T-cell (primary cell): Measurements from ENCODE around the gene S100A10. TPM values are rescaled to one million over a fixed set of nuclear protein-coding genes. Genes with fewer than 3 reads are reported as not detected.

Experiments used
- ATAC-seq, 4 experiments: fragments of 200-7000 bp in 3 of 4; fragments of 150-1000 bp in 1 of 4; cut with Tn5 transposase; replicated peaks in 1 of 4; 1 replicate in 3 of 4; 2 replicates in 1 of 4; pipeline ENCODE4 v1.10.0; 2021; ENCODE audit warnings: moderate library complexity in 3 of 4, mild to moderate bottlenecking in 2 of 4, moderate number of reproducible peaks in 1 of 4
- CTCF ChIA-PET, 2 donors: fragments of 300-600 bp; sonication (Branson Sonifier 250); formaldehyde crosslinking; loops; one replicate each; lab custom pipeline; 2022; ENCODE audit warnings: antibody characterized with exemption in 2 of 2; lab: Charles Lee
- POLR2A ChIA-PET, 2 donors: fragments of 300-600 bp; sonication (Branson Sonifier 250); formaldehyde crosslinking; loops; one replicate each; lab custom pipeline; 2022; ENCODE audit warnings: antibody characterized with exemption in 2 of 2; lab: Charles Lee
- DNase-seq, 35 experiments: peaks; one replicate each; pipeline versions ENCODE4 v3.0.0 to v3.0.0-alpha.2; 2013 to 2023
- H3K27ac ChIP-seq: one replicate; pipeline ENCODE4 v1.5.1; 2013; ENCODE audit warnings: low read length
- H3K27me3 ChIP-seq, 2 experiments: replicated peaks in 1 of 2; 1 replicate in 1 of 2; 2 replicates in 1 of 2; pipeline versions ENCODE4 v1.6.1 to v1.7.0; 2013; ENCODE audit warnings: low read length in 1 of 2, mixed read lengths in 1 of 2; ENCODE audit not compliant: control insufficient read depth in 2 of 2, insufficient read depth in 2 of 2; ENCODE audit errors: extremely low read depth in 1 of 2
- H3K36me3 ChIP-seq, 2 donors: 1 replicate in 1 of 2; 2 replicates in 1 of 2; pipeline versions ENCODE4 v1.6.1 to v1.7.0; 2013; ENCODE audit warnings: low read length in 1 of 2; ENCODE audit not compliant: control insufficient read depth in 2 of 2, insufficient read depth in 1 of 2; ENCODE audit errors: extremely low read depth in 1 of 2
- H3K4me1 ChIP-seq, 2 experiments: 1 replicate in 1 of 2; 2 replicates in 1 of 2; pipeline versions ENCODE4 v1.6.1 to v1.7.0; 2013; ENCODE audit warnings: low read length in 2 of 2, mixed read lengths in 1 of 2; ENCODE audit not compliant: insufficient read depth in 2 of 2, control insufficient read depth in 1 of 2; ENCODE audit errors: extremely low read depth in 1 of 2
- H3K4me3 ChIP-seq, 2 donors: 1 replicate in 1 of 2; 2 replicates in 1 of 2; pipeline versions ENCODE4 v1.5.1 to v1.7.0; 2013; ENCODE audit warnings: mild to moderate bottlenecking in 2 of 2, low read length in 1 of 2, moderate library complexity in 1 of 2; ENCODE audit not compliant: control insufficient read depth in 1 of 2; ENCODE audit errors: extremely low read depth in 1 of 2
- H3K9me3 ChIP-seq: 2 replicates; pipeline ENCODE4 v1.7.0; 2013
- H3K27ac Mint-ChIP-seq, 2 donors: one replicate each; pipeline ENCODE4 v1.8.0; 2020 to 2021; ENCODE audit warnings: mild to moderate bottlenecking in 2 of 2, mixed read lengths in 2 of 2
- H3K27me3 Mint-ChIP-seq, 2 donors: one replicate each; pipeline ENCODE4 v1.8.0; 2021 to 2022; ENCODE audit warnings: mixed read lengths in 2 of 2
- H3K36me3 Mint-ChIP-seq: one replicate; pipeline ENCODE4 v1.8.0; 2021; ENCODE audit warnings: mixed read lengths
- H3K4me1 Mint-ChIP-seq, 3 donors: one replicate each; pipeline ENCODE4 v1.8.0; 2020 to 2022; ENCODE audit warnings: mixed read lengths in 3 of 3, mild to moderate bottlenecking in 1 of 3
- H3K4me3 Mint-ChIP-seq, 3 donors: one replicate each; pipeline ENCODE4 v1.8.0; 2020 to 2022; ENCODE audit warnings: mild to moderate bottlenecking in 3 of 3, mixed read lengths in 3 of 3, moderate library complexity in 3 of 3
- H3K9me3 Mint-ChIP-seq, 3 donors: one replicate each; pipeline ENCODE4 v1.8.0; 2020 to 2022; ENCODE audit warnings: mixed read lengths in 3 of 3
- WGBS: methylation state at CpG from one replicate; pipeline ENCODE4 v1.1.5; 2013; ENCODE audit warnings: missing lambda C conversion rate; ENCODE audit not compliant: insufficient coverage; 5-methylcytosine and 5-hydroxymethylcytosine counted together
- total RNA-seq, 35 experiments: library from RNA in 6 of 35; stranded (reverse) in 6 of 35; fragments of 120-200 nt in 1 of 35; gene quantifications; one replicate each; pipeline versions ENCODE4 v1.2.1 to v1.2.4 and lab custom pipeline; 2013 to 2026

The S100A10 gene
- 100 to 1,000 TPM; 157 to 277 (median 264) TPM for total RNA-seq
- 148 TPM for total RNA-seq (2013)
- total RNA-seq (lab: John Stamatoyannopoulos, UW): 20.7 to 217 (median 73.1) reads per million in 29 experiments

DNA sequence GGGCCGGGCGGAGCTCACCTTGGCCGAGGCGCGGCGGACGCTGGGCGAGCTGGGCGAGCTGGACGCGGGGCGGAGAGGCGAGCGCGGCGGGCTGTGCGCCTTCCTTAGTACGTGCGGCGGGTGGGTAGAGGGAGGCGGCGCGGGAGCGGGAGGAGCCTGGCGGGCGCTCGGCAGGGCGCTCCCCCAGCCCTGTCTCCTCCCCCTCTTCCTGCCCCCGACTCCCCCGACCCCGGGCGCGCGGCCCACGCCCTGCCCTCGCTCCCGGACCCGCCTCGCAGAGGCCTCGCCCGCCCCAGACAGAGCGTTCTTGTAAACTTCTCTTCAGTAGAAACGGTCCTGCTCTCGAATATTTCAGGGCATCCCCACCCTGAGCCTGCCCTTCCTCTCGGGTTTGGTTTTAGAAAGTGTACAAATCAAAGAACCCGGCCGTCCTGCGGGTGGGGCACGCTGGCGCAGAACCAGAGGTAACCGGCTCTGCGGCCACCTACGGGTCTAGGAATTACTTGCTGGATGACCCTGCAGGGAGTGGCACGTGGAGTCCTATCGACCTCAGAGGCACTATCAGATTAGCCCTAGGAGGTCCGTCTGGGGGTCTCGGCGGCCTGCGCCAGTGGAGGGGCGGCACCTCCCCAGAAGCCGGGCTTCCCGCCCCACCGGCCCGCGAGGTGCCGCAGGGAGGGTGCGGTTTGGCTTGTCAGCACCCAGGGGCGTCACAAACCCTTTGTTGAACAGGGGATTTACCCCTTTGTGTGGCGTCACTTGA is at the start of gene S100A10:
Gene S100A10, minus strand, starts transcription at position 126 of the 763 bp plus-strand sequence. CDS start 7,629 bp downstream, outside the sequence.
- peak within 1 kb of the TSS; percentile 65 to 92 for H3K4me3 ChIP-seq
- Mint-ChIP-seq H3K27me3 (no peaks in the 10 kb centered on the region), H3K4me1 (peaks cover 46 to 54% (median 47%) of the 10 kb centered on the region in 3 donors)

GRCh38 chr1:152042030-152042429 is 48.4 kb upstream of the S100A10 start:
- no peak overlapping the region for H3K4me3 Mint-ChIP-seq
- no peak for DNase-seq
- Histone ChIP-seq H3K9me3 (no peaks in the 10 kb centered on the region), H3K4me1 (peaks cover 0 to 11% of the 10 kb centered on the region in 2 experiments), H3K27me3 (no peaks in the 10 kb centered on the region), H3K36me3 (no peaks in the 10 kb centered on the region), H3K4me3 (no peak overlapping the region), H3K27ac (no peak overlapping the region)
- no peaks in the 10 kb centered on the region for H3K27me3 Mint-ChIP-seq
- no peak overlapping the region for H3K27ac Mint-ChIP-seq
- H3K9me3 Mint-ChIP-seq: no peaks in the 10 kb centered on the region
- ChIA-PET POLR2A (no interaction called here), CTCF (no interaction called here)
- H3K36me3 Mint-ChIP-seq: no peaks in the 10 kb centered on the region
- ATAC-seq: no peak
- H3K4me1 Mint-ChIP-seq: peaks cover 15 to 23% (median 19%) of the 10 kb centered on the region in 3 donors
- WGBS: 64% methylated on average over 1 of the region's 1 CpG

More for the DNA sequence above, at the start of gene S100A10:
- peak; percentile 66 to 88 (median 76) for DNase-seq
- H3K4me1 ChIP-seq: peaks cover 12 to 38% of the 10 kb centered on the region in 2 experiments
- H3K27me3 ChIP-seq: peaks cover 0 to 2% of the 10 kb centered on the region in 2 experiments
- no peaks in the 10 kb centered on the region for H3K9me3 Mint-ChIP-seq
- ATAC-seq: peak; percentile 89 to 94 (median 91)
- H3K27ac ChIP-seq: peak within 1 kb of the TSS; percentile 89
- peaks cover 0 to 6% of the 10 kb centered on the region in 2 donors for H3K36me3 ChIP-seq
- H3K36me3 Mint-ChIP-seq: peaks cover 3% of the 10 kb centered on the region
- H3K9me3 ChIP-seq: no peaks in the 10 kb centered on the region
- under 1% methylated on average over 40 of the region's 69 CpGs for WGBS
- peak within 1 kb of the TSS; percentile 93 to 97 (median 96) for H3K4me3 Mint-ChIP-seq
- POLR2A ChIA-PET: no interaction called here
- CTCF ChIA-PET: interaction anchor here in 1 of 2 donors (1.1 to 3.1 kb wide), 2 partner anchors 26 to 60 kb away, joined by 3 to 19 read pairs; no protein-coding TSS in a partner anchor
- peak within 1 kb of the TSS; percentile 96 to 97 for H3K27ac Mint-ChIP-seq

GRCh38 chr1:152039886-152040285 is 46.2 kb upstream of the S100A10 start:
- H3K27me3 Mint-ChIP-seq: no peaks in the 10 kb centered on the region
- ChIA-PET CTCF (interaction anchor here (0.7 to 2.0 kb wide), 4 partner anchors 13 to 420 kb away, joined by 3 to 6 read pairs (median 5); no protein-coding TSS in a partner anchor), POLR2A (no interaction called here)
- H3K27ac Mint-ChIP-seq: no peak overlapping the region
- Histone ChIP-seq H3K9me3 (no peaks in the 10 kb centered on the region), H3K4me1 (peaks cover 2 to 20% of the 10 kb centered on the region in 2 experiments), H3K27me3 (no peaks in the 10 kb centered on the region), H3K27ac (no peak overlapping the region), H3K4me3 (no peak overlapping the region), H3K36me3 (no peaks in the 10 kb centered on the region)
- 58% methylated on average over 1 of the region's 1 CpG for WGBS
- peaks cover 20 to 30% (median 21%) of the 10 kb centered on the region in 3 donors for H3K4me1 Mint-ChIP-seq
- H3K36me3 Mint-ChIP-seq: peaks cover 9% of the 10 kb centered on the region
- DNase-seq (no peak), ATAC-seq (no peak)
- no peak overlapping the region for H3K4me3 Mint-ChIP-seq
- H3K9me3 Mint-ChIP-seq: no peaks in the 10 kb centered on the region

- peaks cover 5 to 24% of the 10 kb centered on the region in 2 experiments for H3K4me1 ChIP-seq
- H3K27me3 Mint-ChIP-seq: no peaks in the 10 kb centered on the region
- no peaks in the 10 kb centered on the region for H3K9me3 ChIP-seq
- ATAC-seq (no peak), DNase-seq (no peak)
- ChIA-PET CTCF (interaction anchor here in 1 of 2 donors (1.5 to 2.0 kb wide), 3 partner anchors 14 to 420 kb away, joined by 4 to 6 read pairs (median 6); no protein-coding TSS in a partner anchor), POLR2A (no interaction called here)
- peaks cover 12% of the 10 kb centered on the region for H3K36me3 Mint-ChIP-seq
- H3K27ac Mint-ChIP-seq: no peak overlapping the region
- H3K4me3 Mint-ChIP-seq: no peak overlapping the region
- H3K27me3 ChIP-seq: no peaks in the 10 kb centered on the region
- WGBS: no CpG with 5 or more reads among the region's 1 CpG
- H3K4me3 ChIP-seq: no peak overlapping the region
- no peaks in the 10 kb centered on the region for H3K36me3 ChIP-seq
- H3K4me1 Mint-ChIP-seq: peaks cover 22 to 30% (median 24%) of the 10 kb centered on the region in 3 donors
- no peak overlapping the region for H3K27ac ChIP-seq
- H3K9me3 Mint-ChIP-seq: no peaks in the 10 kb centered on the region
Observed at GRCh38 chr1:152039461-152039860, 45.8 kb upstream of the S100A10 start.

GRCh38 chr1:152038871-152039270 is 45.2 kb upstream of the S100A10 start:
- no peak overlapping the region for H3K4me3 ChIP-seq
- peaks cover 0 to 3% of the 10 kb centered on the region in 2 donors for H3K36me3 ChIP-seq
- ATAC-seq (no peak), DNase-seq (no peak)
- ChIA-PET POLR2A (no interaction called here), CTCF (interaction anchor here in 1 of 2 donors (0.6 to 2.0 kb wide), 4 partner anchors 8 to 421 kb away, joined by 3 to 6 read pairs (median 5); no protein-coding TSS in a partner anchor)
- H3K27ac ChIP-seq: no peak overlapping the region
- Mint-ChIP-seq H3K4me3 (peak overlapping the region in 1 of 3 donors; percentile 97), H3K9me3 (no peaks in the 10 kb centered on the region), H3K4me1 (peaks cover 26 to 30% (median 28%) of the 10 kb centered on the region in 3 donors), H3K36me3 (peaks cover 12% of the 10 kb centered on the region), H3K27ac (peak overlapping the region in 1 of 2 donors; percentile 49), H3K27me3 (no peaks in the 10 kb centered on the region)
- no peaks in the 10 kb centered on the region for H3K9me3 ChIP-seq
- H3K4me1 ChIP-seq: peaks cover 10 to 30% of the 10 kb centered on the region in 2 experiments
- WGBS: 89% methylated on average over 5 of the region's 10 CpGs
- H3K27me3 ChIP-seq: no peaks in the 10 kb centered on the region
